Measurements from ENCODE around the gene MYO1H. TPM values are rescaled to one million over a fixed set of nuclear protein-coding genes. Genes with fewer than 3 reads are reported as not detected.

The MYO1H gene
- total RNA-seq, 3 donors from 2014 or later (not counting 1 experiment from before 2014, with no cell fraction given), result not detected

- DNase-seq (no peak), ATAC-seq (no peak)
- no peak for TF ChIP-seq CTCF (IDR thresholded peaks at IDR 0.05)
- Mint-ChIP-seq H3K4me1 (peaks cover 10 to 15% of the 10 kb centered on the region in 2 donors), H3K27me3 (ENCODE audit: low read depth in 2 of 2) (no peaks in the 10 kb centered on the region), H3K9me3 (no peaks in the 10 kb centered on the region), H3K36me3 (no peaks in the 10 kb centered on the region), H3K27ac (peak overlapping the region; percentile 69 to 82), H3K4me3 (peak overlapping the region; percentile 49)
- intact Hi-C loops (cut with micrococcal nuclease), result loop anchor here (1.0 kb wide), 1 partner anchor 63 kb away; no protein-coding TSS in a partner anchor
- 74% methylated on average over 6 of the region's 6 CpGs for WGBS (ENCODE audit: insufficient coverage)
- Histone ChIP-seq H3K4me1 (ENCODE audit: control insufficient read depth, insufficient read depth, low read length) (peaks cover 12% of the 10 kb centered on the region), H3K36me3 (ENCODE audit: control insufficient read depth, insufficient read depth, low read length) (no peaks in the 10 kb centered on the region), H3K9me3 (ENCODE audit: control insufficient read depth, insufficient read depth, low read length) (no peaks in the 10 kb centered on the region), H3K4me3 (ENCODE audit: low read length) (no peak overlapping the region), H3K27ac (ENCODE audit: low read length) (no peak overlapping the region), H3K27me3 (ENCODE audit: control insufficient read depth, insufficient read depth, low read length) (no peaks in the 10 kb centered on the region)
These were observed 84.7 kb downstream of the MYO1H start for GRCh38 chr12:109432431-109432830.

GRCh38 chr12:109432842-109433304 lies 85.2 kb downstream of the MYO1H start:
- Mint-ChIP-seq H3K4me3 (peak overlapping the region; percentile 49), H3K27ac (peak overlapping the region; percentile 69 to 82), H3K36me3 (no peaks in the 10 kb centered on the region), H3K27me3 (ENCODE audit: low read depth in 2 of 2) (no peaks in the 10 kb centered on the region), H3K4me1 (peaks cover 10 to 15% of the 10 kb centered on the region in 2 donors), H3K9me3 (no peaks in the 10 kb centered on the region)
- no peak overlapping the region for H3K4me3 ChIP-seq (ENCODE audit: low read length)
- no peaks in the 10 kb centered on the region for H3K27me3 ChIP-seq (ENCODE audit: control insufficient read depth, insufficient read depth, low read length)
- H3K27ac ChIP-seq (ENCODE audit: low read length), result no peak overlapping the region
- DNase-seq (peak; percentile 77 to 83), ATAC-seq (peak; percentile 69 to 82 (median 78))
- intact Hi-C loops (cut with micrococcal nuclease), result loop anchor here (1.0 kb wide), 1 partner anchor 62 kb away; no protein-coding TSS in a partner anchor
- TF ChIP-seq CTCF (IDR thresholded peaks at IDR 0.05), result peak; percentile 85
- WGBS (ENCODE audit: insufficient coverage), result 17% methylated on average over 14 of the region's 14 CpGs
- peaks cover 12% of the 10 kb centered on the region for H3K4me1 ChIP-seq (ENCODE audit: control insufficient read depth, insufficient read depth, low read length)
- no peaks in the 10 kb centered on the region for H3K9me3 ChIP-seq (ENCODE audit: control insufficient read depth, insufficient read depth, low read length)
- no peaks in the 10 kb centered on the region for H3K36me3 ChIP-seq (ENCODE audit: control insufficient read depth, insufficient read depth, low read length)

- no peak for DNase-seq
- intact Hi-C loops (cut with micrococcal nuclease), result no loop called here
- 95% methylated on average over 4 of the region's 4 CpGs for WGBS (ENCODE audit: insufficient coverage)
- Mint-ChIP-seq H3K27me3 (ENCODE audit: low read depth in 2 of 2) (no peaks in the 10 kb centered on the region), H3K4me1 (peaks cover 10 to 15% of the 10 kb centered on the region in 2 donors), H3K9me3 (no peaks in the 10 kb centered on the region), H3K27ac (peak overlapping the region; percentile 69 to 82), H3K36me3 (no peaks in the 10 kb centered on the region), H3K4me3 (no peak overlapping the region)
- Histone ChIP-seq H3K36me3 (ENCODE audit: control insufficient read depth, insufficient read depth, low read length) (no peaks in the 10 kb centered on the region), H3K27me3 (ENCODE audit: control insufficient read depth, insufficient read depth, low read length) (no peaks in the 10 kb centered on the region), H3K4me1 (ENCODE audit: control insufficient read depth, insufficient read depth, low read length) (peaks cover 12% of the 10 kb centered on the region), H3K9me3 (ENCODE audit: control insufficient read depth, insufficient read depth, low read length) (no peaks in the 10 kb centered on the region), H3K4me3 (ENCODE audit: low read length) (no peak overlapping the region), H3K27ac (ENCODE audit: low read length) (no peak overlapping the region)
- ATAC-seq, result no peak
- TF ChIP-seq CTCF (IDR thresholded peaks at IDR 0.05), result no peak
These were observed 85.9 kb downstream of the MYO1H start for GRCh38 chr12:109433618-109434017.

- Histone ChIP-seq H3K4me3 (ENCODE audit: low read length) (no peak overlapping the region), H3K27me3 (ENCODE audit: control insufficient read depth, insufficient read depth, low read length) (no peaks in the 10 kb centered on the region), H3K4me1 (ENCODE audit: control insufficient read depth, insufficient read depth, low read length) (peaks cover 12% of the 10 kb centered on the region), H3K9me3 (ENCODE audit: control insufficient read depth, insufficient read depth, low read length) (no peaks in the 10 kb centered on the region), H3K27ac (ENCODE audit: low read length) (no peak overlapping the region), H3K36me3 (ENCODE audit: control insufficient read depth, insufficient read depth, low read length) (no peaks in the 10 kb centered on the region)
- intact Hi-C loops (cut with micrococcal nuclease), result no loop called here
- Mint-ChIP-seq H3K27me3 (ENCODE audit: low read depth in 2 of 2) (no peaks in the 10 kb centered on the region), H3K27ac (no peak overlapping the region), H3K4me3 (no peak overlapping the region), H3K9me3 (no peaks in the 10 kb centered on the region), H3K36me3 (no peaks in the 10 kb centered on the region), H3K4me1 (peaks cover 10 to 15% of the 10 kb centered on the region in 2 donors)
- ATAC-seq (no peak), DNase-seq (no peak)
- no peak for TF ChIP-seq CTCF (IDR thresholded peaks at IDR 0.05)
- 93% methylated on average over 6 of the region's 7 CpGs for WGBS (ENCODE audit: insufficient coverage)
These were observed 86.9 kb downstream of the MYO1H start for GRCh38 chr12:109434582-109434981.

Measured in natural killer cell (primary cell).